Measurements from ENCODE around the gene CLEC18A. TPM values are rescaled to one million over a fixed set of nuclear protein-coding genes. Genes with fewer than 3 reads are reported as not detected.

Gene CLEC18A
- total RNA-seq, 1 donor from 2014 or later, result 4.5 TPM

GRCh38 chr16:69917739-69918138 is 33.4 kb upstream of the CLEC18A start:
- Mint-ChIP-seq H3K36me3 (ENCODE audit: low read depth) (peaks cover 1% of the 10 kb centered on the region), H3K9me3 (ENCODE audit: low read depth) (no peaks in the 10 kb centered on the region), H3K4me3 (ENCODE audit: unreplicated experiment) (peak overlapping the region; percentile 66), H3K27ac (ENCODE audit: unreplicated experiment) (peak overlapping the region; percentile 97), H3K4me1 (ENCODE audit: low read depth) (peaks cover 41% of the 10 kb centered on the region), H3K27me3 (ENCODE audit: low read depth) (no peaks in the 10 kb centered on the region)
- TF ChIP-seq CTCF (IDR thresholded peaks at IDR 0.05), result no peak
- no peak for DNase-seq (ENCODE audit: low spot score)

- no peak for TF ChIP-seq CTCF (IDR thresholded peaks at IDR 0.05)
- H3K4me3 Mint-ChIP-seq (ENCODE audit: unreplicated experiment), result peak overlapping the region; percentile 66
- H3K27ac Mint-ChIP-seq (ENCODE audit: unreplicated experiment), result peak overlapping the region; percentile 97
- no peaks in the 10 kb centered on the region for H3K27me3 Mint-ChIP-seq (ENCODE audit: low read depth)
- H3K36me3 Mint-ChIP-seq (ENCODE audit: low read depth), result peaks cover 1% of the 10 kb centered on the region
- no peak for DNase-seq (ENCODE audit: low spot score)
- peaks cover 44% of the 10 kb centered on the region for H3K4me1 Mint-ChIP-seq (ENCODE audit: low read depth)
- H3K9me3 Mint-ChIP-seq (ENCODE audit: low read depth), result no peaks in the 10 kb centered on the region
These were observed 32.9 kb upstream of the CLEC18A start for GRCh38 chr16:69918241-69918640.

- no peak for DNase-seq (ENCODE audit: low spot score)
- Mint-ChIP-seq H3K9me3 (ENCODE audit: low read depth) (no peaks in the 10 kb centered on the region), H3K4me1 (ENCODE audit: low read depth) (peaks cover 73% of the 10 kb centered on the region), H3K27ac (ENCODE audit: unreplicated experiment) (peak overlapping the region; percentile 78), H3K27me3 (ENCODE audit: low read depth) (no peaks in the 10 kb centered on the region), H3K4me3 (ENCODE audit: unreplicated experiment) (no peak overlapping the region), H3K36me3 (ENCODE audit: low read depth) (peaks cover 1% of the 10 kb centered on the region)
- no peak for TF ChIP-seq CTCF (IDR thresholded peaks at IDR 0.05)
These were observed 30.0 kb upstream of the CLEC18A start for GRCh38 chr16:69921127-69921526.

GRCh38 chr16:69922200-69922599 is 28.9 kb upstream of the CLEC18A start:
- H3K36me3 Mint-ChIP-seq (ENCODE audit: low read depth), result peaks cover 3% of the 10 kb centered on the region
- peak overlapping the region; percentile 80 for H3K27ac Mint-ChIP-seq (ENCODE audit: unreplicated experiment)

GRCh38 chr16:69924041-69924775 is 26.9 kb upstream of the CLEC18A start:
- H3K4me3 Mint-ChIP-seq (ENCODE audit: unreplicated experiment), result peak overlapping the region; percentile 79
- H3K4me1 Mint-ChIP-seq (ENCODE audit: low read depth), result peaks cover 77% of the 10 kb centered on the region

More at GRCh38 chr16:69922200-69922599, 28.9 kb upstream of the CLEC18A start:
- Mint-ChIP-seq H3K4me1 (ENCODE audit: low read depth) (peaks cover 77% of the 10 kb centered on the region), H3K9me3 (ENCODE audit: low read depth) (no peaks in the 10 kb centered on the region), H3K4me3 (ENCODE audit: unreplicated experiment) (no peak overlapping the region), H3K27me3 (ENCODE audit: low read depth) (no peaks in the 10 kb centered on the region)
- TF ChIP-seq CTCF (IDR thresholded peaks at IDR 0.05), result no peak
- no peak for DNase-seq (ENCODE audit: low spot score)

More at GRCh38 chr16:69924041-69924775, 26.9 kb upstream of the CLEC18A start:
- no peaks in the 10 kb centered on the region for H3K9me3 Mint-ChIP-seq (ENCODE audit: low read depth)
- DNase-seq (ENCODE audit: low spot score), result no peak
- H3K27me3 Mint-ChIP-seq (ENCODE audit: low read depth), result no peaks in the 10 kb centered on the region
- TF ChIP-seq CTCF (IDR thresholded peaks at IDR 0.05), result no peak
- H3K36me3 Mint-ChIP-seq (ENCODE audit: low read depth), result peaks cover 3% of the 10 kb centered on the region
- peak overlapping the region; percentile 97 for H3K27ac Mint-ChIP-seq (ENCODE audit: unreplicated experiment)
